Islet precursor cell (in vitro differentiated cells): ENCODE measurements around the gene HERPUD1.
"Not testable (repeated sequence)": the region's sequence is repeated elsewhere in the genome, so short reads cannot be mapped to it uniquely, and the experiment has no call there.

Experiments
- DNase-seq: peaks from one replicate; pipeline ENCODE4 v3.0.0-alpha.2; 2018

Gene HERPUD1

GRCh38 chr16:56911771-56912571 lies 20.0 kb upstream of the HERPUD1 start:
- peak; percentile 89 for DNase-seq

- DNase-seq, result no peak
These were observed 18.9 kb upstream of the HERPUD1 start for GRCh38 chr16:56912746-56913708.

GRCh38 chr16:56914896-56915295 lies 17.0 kb upstream of the HERPUD1 start:
- DNase-seq, result no peak

- DNase-seq, result no peak
These were observed 16.4 kb upstream of the HERPUD1 start for GRCh38 chr16:56915336-56916119.

GRCh38 chr16:56916571-56917403 lies 15.2 kb upstream of the HERPUD1 start:
- DNase-seq, result no peak

GRCh38 chr16:56918467-56919012 lies 13.4 kb upstream of the HERPUD1 start:
- no peak for DNase-seq

GRCh38 chr16:56919099-56919800 lies 12.7 kb upstream of the HERPUD1 start:
- DNase-seq, result peak; percentile 69

- no peak for DNase-seq
These were observed 10.4 kb upstream of the HERPUD1 start for GRCh38 chr16:56921571-56921970.

GRCh38 chr16:56923481-56924091 lies 8.4 kb upstream of the HERPUD1 start:
- DNase-seq, result no peak

GRCh38 chr16:56927471-56927870 lies 4.5 kb upstream of the HERPUD1 start:
- no peak for DNase-seq

- DNase-seq, result no peak
These were observed 2.3 kb upstream of the HERPUD1 start for GRCh38 chr16:56929639-56930038.

- DNase-seq, result no peak
These were observed 1.3 kb upstream of the HERPUD1 start for GRCh38 chr16:56930486-56931270.

GRCh38 chr16:56931271-56931891 lies 561 bp upstream of the HERPUD1 start:
- no peak for DNase-seq

GRCh38 chr16:56932721-56933619 lies 1.0 kb downstream of the HERPUD1 start:
- peak; percentile 75 for DNase-seq

GRCh38 chr16:56933828-56934598 lies 2.1 kb downstream of the HERPUD1 start:
- no peak for DNase-seq

- DNase-seq, result not testable (repeated sequence)
These were observed 2.7 kb downstream of the HERPUD1 start for GRCh38 chr16:56934599-56935145.

- DNase-seq, result no peak
These were observed 3.3 kb downstream of the HERPUD1 start for GRCh38 chr16:56935201-56935600.
